Measurements from ENCODE around the gene GZMA.

The GZMA gene

DNA sequence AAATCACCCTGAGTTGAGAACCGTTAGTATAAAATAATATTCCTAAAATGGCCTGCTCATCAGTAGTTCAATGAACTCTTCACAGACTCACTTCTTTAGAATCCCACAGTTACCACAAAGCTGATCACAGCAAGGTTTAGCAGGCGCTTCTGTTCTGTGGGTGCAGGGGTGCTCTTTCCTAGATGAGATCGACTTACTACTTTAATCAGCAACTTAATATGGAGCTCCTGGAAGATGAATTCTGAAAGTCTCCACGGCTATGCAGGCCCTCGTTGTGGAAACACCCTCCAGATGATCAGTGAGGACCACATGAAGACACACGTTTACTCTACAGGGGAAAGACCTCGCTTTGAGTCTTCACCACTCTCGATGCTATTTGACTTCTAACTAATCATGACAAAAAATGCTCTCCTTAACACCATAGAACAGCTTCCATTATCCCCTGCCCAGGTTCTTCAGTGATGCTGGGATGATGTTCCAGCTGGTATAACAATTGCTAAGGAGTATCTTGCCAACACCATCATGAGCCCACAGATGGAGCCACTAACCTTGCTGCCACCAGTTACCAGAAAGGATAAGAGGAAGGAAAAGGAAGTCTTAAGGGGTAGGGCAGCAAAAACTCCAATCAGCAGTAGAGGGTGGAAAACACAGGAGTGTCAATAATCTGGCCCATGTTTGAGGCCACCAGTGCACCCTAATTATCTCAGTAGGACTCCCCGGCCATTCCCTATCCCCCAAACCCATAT, 39.7 kb downstream of the GZMA start:
- POLR2A ChIA-PET = no interaction called here
- CTCF ChIA-PET = interaction anchor here (0.7 to 1.4 kb wide), 4 partner anchors 15 to 236 kb away, joined by 3 to 5 read pairs (median 4); no protein-coding TSS in a partner anchor
- no peaks in the 10 kb centered on the region for H3K9me3 ChIP-seq (ENCODE audit: control insufficient read depth, insufficient read depth, low read depth, low read length)

DNA sequence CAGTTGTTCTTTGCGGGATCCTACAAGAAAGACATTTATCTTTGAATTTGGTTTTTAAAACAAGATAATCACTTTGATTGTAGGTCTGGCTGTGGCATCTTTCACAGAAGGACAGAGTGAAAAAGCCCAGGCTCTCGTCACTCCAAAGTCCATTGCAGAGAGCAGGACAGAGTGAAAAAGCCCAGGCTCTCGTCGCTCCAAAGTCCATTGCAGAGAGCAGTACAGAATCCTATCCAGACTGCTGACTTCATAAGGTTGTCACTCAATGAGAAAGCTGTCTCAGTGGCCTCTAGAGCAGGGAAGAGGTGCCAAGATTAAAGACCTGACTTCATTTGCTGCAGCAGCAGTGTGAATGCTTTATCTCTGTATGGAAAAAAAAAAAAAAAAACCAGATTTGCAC, 41.2 kb downstream of the GZMA start:
- Histone ChIP-seq H3K4me3 (ENCODE audit: low read depth, low read length) (no peak overlapping the region), H3K4me1 (ENCODE audit: control insufficient read depth, insufficient read depth, low read length) (no peaks in the 10 kb centered on the region), H3K36me3 (ENCODE audit: control insufficient read depth in 2 of 2, insufficient read depth in 1 of 2, low read length in 2 of 2) (no peaks in the 10 kb centered on the region), H3K9me3 (ENCODE audit: control insufficient read depth, insufficient read depth, low read depth, low read length) (no peaks in the 10 kb centered on the region), H3K27ac (ENCODE audit: extremely low read depth, low read depth, low read length) (no peak overlapping the region)
- ChIA-PET CTCF (interaction anchor here (0.6 to 3.8 kb wide), 5 partner anchors 69 to 833 kb away, joined by 3 to 89 read pairs (median 4); no protein-coding TSS in a partner anchor), POLR2A (no interaction called here)
- TF ChIP-seq ZNF354C (tag by site-specific recombination; IDR thresholded peaks at IDR 0.05; ENCODE audit: borderline replicate concordance, low read depth) (no peak), ZNF394 (tag by site-specific recombination; IDR thresholded peaks at IDR 0.05; ENCODE audit: borderline replicate concordance) (no peak), SP7 (tag by site-specific recombination; IDR thresholded peaks at IDR 0.05) (no peak), ZNF707 (tag by site-specific recombination; IDR thresholded peaks at IDR 0.05) (no peak), PRDM1 (tag by site-specific recombination; IDR thresholded peaks at IDR 0.05) (no peak), ZNF423 (tag by site-specific recombination; IDR thresholded peaks at IDR 0.05) (no peak), ZNF747 (tag by site-specific recombination; IDR thresholded peaks at IDR 0.05) (no peak), ZNF280D (tag by site-specific recombination; IDR thresholded peaks at IDR 0.05) (no peak), ZNF121 (tag by site-specific recombination; IDR thresholded peaks at IDR 0.05) (no peak), ZNF37A (tag by site-specific recombination; IDR thresholded peaks at IDR 0.05) (no peak), ZNF10 (tag by site-specific recombination; IDR thresholded peaks at IDR 0.05) (no peak)
- TF ChIP-seq, protein P1, sequence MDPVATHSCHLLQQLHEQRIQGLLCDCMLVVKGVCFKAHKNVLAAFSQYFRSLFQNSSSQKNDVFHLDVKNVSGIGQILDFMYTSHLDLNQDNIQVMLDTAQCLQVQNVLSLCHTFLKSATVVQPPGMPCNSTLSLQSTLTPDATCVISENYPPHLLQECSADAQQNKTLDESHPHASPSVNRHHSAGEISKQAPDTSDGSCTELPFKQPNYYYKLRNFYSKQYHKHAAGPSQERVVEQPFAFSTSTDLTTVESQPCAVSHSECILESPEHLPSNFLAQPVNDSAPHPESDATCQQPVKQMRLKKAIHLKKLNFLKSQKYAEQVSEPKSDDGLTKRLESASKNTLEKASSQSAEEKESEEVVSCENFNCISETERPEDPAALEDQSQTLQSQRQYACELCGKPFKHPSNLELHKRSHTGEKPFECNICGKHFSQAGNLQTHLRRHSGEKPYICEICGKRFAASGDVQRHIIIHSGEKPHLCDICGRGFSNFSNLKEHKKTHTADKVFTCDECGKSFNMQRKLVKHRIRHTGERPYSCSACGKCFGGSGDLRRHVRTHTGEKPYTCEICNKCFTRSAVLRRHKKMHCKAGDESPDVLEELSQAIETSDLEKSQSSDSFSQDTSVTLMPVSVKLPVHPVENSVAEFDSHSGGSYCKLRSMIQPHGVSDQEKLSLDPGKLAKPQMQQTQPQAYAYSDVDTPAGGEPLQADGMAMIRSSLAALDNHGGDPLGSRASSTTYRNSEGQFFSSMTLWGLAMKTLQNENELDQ (tag by site-specific recombination; IDR thresholded peaks at IDR 0.05; ENCODE audit: low read depth) = no peak
- TF ChIP-seq, protein P2, sequence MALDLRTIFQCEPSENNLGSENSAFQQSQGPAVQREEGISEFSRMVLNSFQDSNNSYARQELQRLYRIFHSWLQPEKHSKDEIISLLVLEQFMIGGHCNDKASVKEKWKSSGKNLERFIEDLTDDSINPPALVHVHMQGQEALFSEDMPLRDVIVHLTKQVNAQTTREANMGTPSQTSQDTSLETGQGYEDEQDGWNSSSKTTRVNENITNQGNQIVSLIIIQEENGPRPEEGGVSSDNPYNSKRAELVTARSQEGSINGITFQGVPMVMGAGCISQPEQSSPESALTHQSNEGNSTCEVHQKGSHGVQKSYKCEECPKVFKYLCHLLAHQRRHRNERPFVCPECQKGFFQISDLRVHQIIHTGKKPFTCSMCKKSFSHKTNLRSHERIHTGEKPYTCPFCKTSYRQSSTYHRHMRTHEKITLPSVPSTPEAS (tag by site-specific recombination; IDR thresholded peaks at IDR 0.05) = no peak

More for the DNA sequence above, 39.7 kb downstream of the GZMA start:
- Histone ChIP-seq H3K4me3 (ENCODE audit: low read depth, low read length) (no peak overlapping the region), H3K36me3 (ENCODE audit: control insufficient read depth in 2 of 2, insufficient read depth in 1 of 2, low read length in 2 of 2) (no peaks in the 10 kb centered on the region), H3K27ac (ENCODE audit: extremely low read depth, low read depth, low read length) (no peak overlapping the region), H3K4me1 (ENCODE audit: control insufficient read depth, insufficient read depth, low read length) (no peaks in the 10 kb centered on the region)
- no peak for TF ChIP-seq ZNF843 (tag by site-specific recombination; IDR thresholded peaks at IDR 0.05)
- no peak for TF ChIP-seq PRDM1 (tag by site-specific recombination; IDR thresholded peaks at IDR 0.05)
- TF ChIP-seq, protein P3, sequence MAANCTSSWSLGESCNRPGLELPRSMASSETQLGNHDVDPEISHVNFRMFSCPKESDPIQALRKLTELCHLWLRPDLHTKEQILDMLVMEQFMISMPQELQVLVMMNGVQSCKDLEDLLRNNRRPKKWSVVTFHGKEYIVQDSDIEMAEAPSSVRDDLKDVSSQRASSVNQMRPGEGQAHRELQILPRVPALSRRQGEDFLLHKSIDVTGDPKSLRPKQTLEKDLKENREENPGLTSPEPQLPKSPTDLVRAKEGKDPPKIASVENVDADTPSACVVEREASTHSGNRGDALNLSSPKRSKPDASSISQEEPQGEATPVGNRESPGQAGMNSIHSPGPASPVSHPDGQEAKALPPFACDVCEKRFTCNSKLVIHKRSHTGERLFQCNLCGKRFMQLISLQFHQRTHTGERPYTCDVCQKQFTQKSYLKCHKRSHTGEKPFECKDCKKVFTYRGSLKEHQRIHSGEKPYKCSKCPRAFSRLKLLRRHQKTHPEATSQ (tag by site-specific recombination; IDR thresholded peaks at IDR 0.05) = no peak
- no peak for TF ChIP-seq ZNF830 (tag by site-specific recombination; IDR thresholded peaks at IDR 0.05; ENCODE audit: low read depth)
- no peak for TF ChIP-seq ZNF19 (tag by site-specific recombination; IDR thresholded peaks at IDR 0.05; ENCODE audit: low read depth)
- no peak for TF ChIP-seq ZBTB44 (tag by site-specific recombination; IDR thresholded peaks at IDR 0.05)
- no peak for TF ChIP-seq ZBTB7A (tag by site-specific recombination; IDR thresholded peaks at IDR 0.05; ENCODE audit: low read depth)
- no peak for TF ChIP-seq KLF1 (tag by site-specific recombination; IDR thresholded peaks at IDR 0.05)
- TF ChIP-seq GLI2 (tag by site-specific recombination; IDR thresholded peaks at IDR 0.05; ENCODE audit: borderline replicate concordance, low read depth) = no peak
- no peak for TF ChIP-seq ZNF423 (tag by site-specific recombination; IDR thresholded peaks at IDR 0.05)

Measured in HEK293 (cell line).